ENCODE results near the gene KYAT1. TPM values are rescaled to one million over a fixed set of nuclear protein-coding genes. Genes with fewer than 3 reads are reported as not detected.
A peak's percentile ranks its signal among the peaks of the same experiment; 100 is the strongest.

Gene KYAT1
- total and polyA plus RNA-seq, 8 donors: 6.2 to 9.6 (median 7.2) TPM

DNA sequence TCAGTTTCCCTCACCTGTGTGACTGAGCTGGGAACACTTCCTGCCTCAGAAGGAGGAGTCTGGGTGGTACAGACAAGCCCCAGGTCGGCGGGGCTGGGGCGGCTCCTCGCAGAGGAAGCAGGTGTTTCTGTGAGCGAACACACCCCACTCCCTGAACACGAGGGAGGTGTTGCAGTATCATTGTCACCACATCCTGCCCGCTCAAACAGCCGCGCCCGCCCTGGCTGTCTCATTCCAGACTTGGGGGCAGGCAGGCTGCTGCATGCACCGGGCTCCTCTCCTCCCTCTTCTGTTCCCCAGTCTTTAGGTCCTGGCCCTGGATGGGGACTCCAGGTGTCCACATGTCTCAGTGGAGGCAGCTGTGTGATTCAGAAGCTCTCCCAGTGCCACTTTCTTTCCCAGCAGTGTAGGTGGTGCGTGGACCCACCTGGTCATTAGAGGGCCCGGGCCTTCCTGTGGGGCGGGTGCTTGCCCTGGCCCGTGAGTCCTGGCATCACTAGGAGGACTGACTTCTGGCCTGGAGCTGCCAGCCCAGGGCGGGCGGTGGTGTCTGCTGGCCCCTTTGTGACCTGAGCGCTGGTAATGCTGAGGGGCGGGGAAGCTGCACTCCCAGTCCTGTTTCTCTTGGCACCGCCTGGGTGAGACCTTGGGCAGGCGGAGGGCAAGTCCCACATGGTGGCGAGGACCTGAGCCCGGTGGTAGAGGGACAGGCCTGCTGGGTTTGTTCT, 20.8 kb upstream of the KYAT1 start:
- DNase-seq (peak in 1 of 4 donors; percentile 60), ATAC-seq (peak; percentile 53)
- TF ChIP-seq, protein P1, sequence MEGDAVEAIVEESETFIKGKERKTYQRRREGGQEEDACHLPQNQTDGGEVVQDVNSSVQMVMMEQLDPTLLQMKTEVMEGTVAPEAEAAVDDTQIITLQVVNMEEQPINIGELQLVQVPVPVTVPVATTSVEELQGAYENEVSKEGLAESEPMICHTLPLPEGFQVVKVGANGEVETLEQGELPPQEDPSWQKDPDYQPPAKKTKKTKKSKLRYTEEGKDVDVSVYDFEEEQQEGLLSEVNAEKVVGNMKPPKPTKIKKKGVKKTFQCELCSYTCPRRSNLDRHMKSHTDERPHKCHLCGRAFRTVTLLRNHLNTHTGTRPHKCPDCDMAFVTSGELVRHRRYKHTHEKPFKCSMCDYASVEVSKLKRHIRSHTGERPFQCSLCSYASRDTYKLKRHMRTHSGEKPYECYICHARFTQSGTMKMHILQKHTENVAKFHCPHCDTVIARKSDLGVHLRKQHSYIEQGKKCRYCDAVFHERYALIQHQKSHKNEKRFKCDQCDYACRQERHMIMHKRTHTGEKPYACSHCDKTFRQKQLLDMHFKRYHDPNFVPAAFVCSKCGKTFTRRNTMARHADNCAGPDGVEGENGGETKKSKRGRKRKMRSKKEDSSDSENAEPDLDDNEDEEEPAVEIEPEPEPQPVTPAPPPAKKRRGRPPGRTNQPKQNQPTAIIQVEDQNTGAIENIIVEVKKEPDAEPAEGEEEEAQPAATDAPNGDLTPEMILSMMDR (IDR thresholded peaks at IDR 0.05): no peak
- Histone ChIP-seq H3K4me1 (peaks cover 0 to 47% of the 10 kb centered on the region in 2 donors), H3K4me3 (no peak overlapping the region), H3K36me3 (peaks cover 0 to 27% of the 10 kb centered on the region in 2 donors), H3K27ac (peak overlapping the region; percentile 45 to 69), H3K9me3 (no peaks in the 10 kb centered on the region), H3K27me3 (no peaks in the 10 kb centered on the region)
- intact Hi-C loops (cut with DNase I): no loop called here

DNA sequence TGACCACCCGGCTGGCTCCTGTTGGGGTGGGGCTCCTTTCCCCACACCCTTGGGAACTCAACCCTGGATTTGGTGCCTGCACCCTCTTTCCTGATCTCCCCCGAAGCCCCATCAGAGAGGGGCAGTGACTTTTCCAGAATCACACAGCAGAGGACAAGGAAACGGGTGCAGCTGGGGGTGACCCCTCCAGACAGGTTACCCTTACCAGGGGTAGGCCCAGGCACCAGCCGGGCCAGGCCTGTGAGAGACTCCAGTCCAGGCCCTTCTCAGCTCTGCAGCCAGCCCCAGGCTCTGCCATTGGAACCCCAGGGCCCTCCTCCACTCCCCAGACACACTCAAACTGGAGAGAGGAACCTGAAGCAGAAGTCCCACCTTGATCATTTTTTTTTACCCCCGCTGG, 20.1 kb upstream of the KYAT1 start:
- Histone ChIP-seq H3K4me3 (no peak overlapping the region), H3K9me3 (no peaks in the 10 kb centered on the region), H3K27me3 (no peaks in the 10 kb centered on the region), H3K36me3 (peaks cover 0 to 27% of the 10 kb centered on the region in 2 donors), H3K4me1 (peaks cover 0 to 47% of the 10 kb centered on the region in 2 donors), H3K27ac (peak overlapping the region; percentile 45 to 69)
- DNase-seq (no peak), ATAC-seq (no peak)
- TF ChIP-seq, protein P1 (IDR thresholded peaks at IDR 0.05): no peak
- intact Hi-C loops (cut with DNase I): no loop called here

DNA sequence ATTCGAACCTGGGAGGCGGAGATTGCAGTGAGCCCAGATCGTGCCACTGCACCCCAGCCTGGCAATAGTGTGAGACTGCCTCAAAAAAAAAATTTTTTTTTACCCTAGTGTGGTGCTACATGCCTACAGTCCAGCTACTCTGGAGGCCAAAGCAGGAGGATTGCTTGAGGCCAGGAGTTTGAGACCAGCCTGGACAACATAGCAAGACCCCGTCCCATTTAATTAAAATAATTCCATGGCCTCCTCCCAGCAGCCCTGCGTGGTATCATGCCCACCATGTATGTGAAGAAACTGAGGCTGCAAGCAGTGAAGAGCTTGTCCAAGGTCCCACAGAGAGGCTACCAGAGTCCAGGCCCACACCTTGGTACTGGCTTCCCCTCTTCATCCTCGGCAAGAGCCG, 19.6 kb upstream of the KYAT1 start:
- DNase-seq (no peak), ATAC-seq (no peak)
- Histone ChIP-seq H3K9me3 (no peaks in the 10 kb centered on the region), H3K4me3 (no peak overlapping the region), H3K36me3 (peaks cover 0 to 27% of the 10 kb centered on the region in 2 donors), H3K4me1 (peaks cover 0 to 47% of the 10 kb centered on the region in 2 donors), H3K27me3 (no peaks in the 10 kb centered on the region), H3K27ac (peak overlapping the region in 1 of 2 donors; percentile 69)
- intact Hi-C loops (cut with DNase I): no loop called here
- TF ChIP-seq, protein P1 (IDR thresholded peaks at IDR 0.05): no peak

DNA sequence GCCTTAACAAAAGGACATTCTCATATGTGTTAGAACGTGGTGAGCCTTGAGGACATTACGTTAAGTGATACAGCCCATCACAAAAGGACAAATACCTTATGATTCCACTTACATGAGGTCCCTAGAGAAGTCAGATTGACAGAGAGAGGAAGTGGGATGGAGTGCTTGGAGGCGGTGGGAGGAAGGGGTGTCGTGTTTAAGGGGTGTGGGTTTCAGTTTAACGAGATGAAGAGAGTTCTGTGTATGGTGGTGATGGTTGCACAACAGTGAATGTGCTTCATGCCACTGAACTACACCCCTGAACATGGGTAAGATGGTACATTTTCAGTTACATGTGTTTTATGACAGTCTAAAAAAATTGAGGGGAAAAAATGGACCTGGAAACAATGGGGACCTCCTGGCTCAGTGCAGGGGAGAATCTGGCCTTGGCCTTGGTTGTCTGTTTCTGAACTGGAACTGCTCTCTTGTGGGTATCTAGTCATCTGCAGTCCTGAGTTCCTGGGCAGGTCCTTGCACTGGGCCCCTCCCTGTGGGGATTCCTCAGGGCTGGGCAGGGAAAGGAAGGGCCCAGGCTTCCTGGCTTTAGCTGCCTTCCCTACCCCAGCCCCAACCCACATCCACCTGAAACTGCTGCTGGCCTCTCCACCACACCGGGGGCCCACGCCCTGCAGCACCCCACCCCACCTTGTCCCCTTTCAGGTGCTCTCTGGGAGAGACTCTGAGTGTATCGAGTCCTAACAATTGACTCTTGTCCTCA, 18.0 kb upstream of the KYAT1 start:
- H3K4me1 ChIP-seq: peaks cover 0 to 50% of the 10 kb centered on the region in 2 donors
- peak overlapping the region; percentile 56 to 65 for H3K27ac ChIP-seq
- DNase-seq: no peak
- no peaks in the 10 kb centered on the region for H3K27me3 ChIP-seq
- H3K36me3 ChIP-seq: peaks cover 0 to 35% of the 10 kb centered on the region in 2 donors
- H3K4me3 ChIP-seq: no peak overlapping the region
- H3K9me3 ChIP-seq: no peaks in the 10 kb centered on the region
- intact Hi-C loops (cut with DNase I): no loop called here
- TF ChIP-seq, protein P1 (IDR thresholded peaks at IDR 0.05): no peak
- ATAC-seq: peak; percentile 76
